Endothelial cell of umbilical vein (primary cell): ENCODE results near the gene ACTR8. TPM values are rescaled to one million over a fixed set of nuclear protein-coding genes. Genes with fewer than 3 reads are reported as not detected.

ENCODE experiments used
- BruUV-seq: library from RNA; stranded (reverse); fragments of 400-500 nt; replicated peaks from 2 replicates; lab custom pipeline; 2021; lab: Mats Ljungman, UMichigan
- CTCF ChIA-PET: fragments of 300-600, 350-600 bp; sonication (Branson Sonifier 250); formaldehyde crosslinking; loops from one replicate; lab custom pipeline; 2021; ENCODE audit warnings: antibody characterized with exemption, inconsistent platforms; lab: Charles Lee
- POLR2A ChIA-PET: fragments of 300-600, 350-600 bp; sonication (Branson Sonifier 250); formaldehyde crosslinking; loops from one replicate; lab custom pipeline; 2021; ENCODE audit warnings: antibody characterized with exemption, inconsistent platforms; lab: Charles Lee
- DNase-seq: peaks from one replicate; pipeline ENCODE4 v3.0.0-alpha.2; 2011; ENCODE audit warnings: low read depth, low spot score
- FAIRE-seq: peaks from 2 replicates; lab custom pipeline; 2011; peaks lifted over from hg19 to GRCh38; lab: Jason Lieb, UNC
- H2AFZ ChIP-seq: 2 replicates; pipeline ENCODE4 v1.6.0; 2012; ENCODE audit warnings: low read depth, low read length, control low read depth, inconsistent platforms
- H3K27ac ChIP-seq: 2 replicates; pipeline ENCODE4 v1.5.1; 2011; ENCODE audit warnings: low read depth, mild to moderate bottlenecking, control low read depth, low read length, moderate library complexity; ENCODE audit not compliant: insufficient read depth
- H3K27me3 ChIP-seq, 2 experiments: 2 replicates each; pipeline versions ENCODE4 v1.6.0 to v1.6.1; 2011; ENCODE audit warnings: low read length in 2 of 2, mixed read lengths in 1 of 2; ENCODE audit not compliant: control insufficient read depth in 2 of 2, insufficient read depth in 2 of 2
- H3K36me3 ChIP-seq, 2 experiments: 2 replicates in 1 of 2; 3 replicates in 1 of 2; pipeline ENCODE4 v1.5.1; 2011; ENCODE audit warnings: low read length in 2 of 2, mild to moderate bottlenecking in 1 of 2, moderate library complexity in 1 of 2; ENCODE audit not compliant: control insufficient read depth in 2 of 2, insufficient read depth in 2 of 2; ENCODE audit errors: extremely low read depth in 1 of 2
- H3K4me1 ChIP-seq: 3 replicates; pipeline ENCODE4 v1.5.1; 2011; ENCODE audit warnings: mild to moderate bottlenecking, low read length; ENCODE audit not compliant: control insufficient read depth, insufficient read depth; ENCODE audit errors: extremely low read depth
- H3K4me2 ChIP-seq: 2 replicates; pipeline ENCODE4 v1.6.1; 2011; ENCODE audit warnings: low read length, control low read depth, mixed read lengths; ENCODE audit not compliant: insufficient read depth
- H3K4me3 ChIP-seq, 3 experiments: fragments of 200-600 bp in 1 of 3; sonication (generic), shearing (Covaris generic) in 1 of 3; replicated peaks in 1 of 3; 2 replicates each; pipeline ENCODE4 v1.5.1; 2011 to 2016; ENCODE audit warnings: control low read depth in 3 of 3, low read length in 3 of 3, mild to moderate bottlenecking in 2 of 3, inconsistent platforms in 1 of 3, low read depth in 1 of 3, moderate library complexity in 1 of 3; ENCODE audit not compliant: insufficient read depth in 1 of 3
- H3K79me2 ChIP-seq: 2 replicates; pipeline ENCODE4 v1.6.0; 2012; ENCODE audit warnings: low read length, inconsistent platforms; ENCODE audit not compliant: control insufficient read depth, insufficient read depth
- H3K9ac ChIP-seq: replicated peaks from 2 replicates; pipeline ENCODE3; 2011; ENCODE audit warnings: low read length, control low read depth; ENCODE audit not compliant: insufficient read depth; ENCODE audit errors: extremely low read depth
- H3K9me1 ChIP-seq: replicated peaks from 3 replicates; pipeline ENCODE4 v1.6.0; 2011; ENCODE audit warnings: mild to moderate bottlenecking, low read length; ENCODE audit not compliant: control insufficient read depth, insufficient read depth; ENCODE audit errors: extremely low read depth
- H3K9me3 ChIP-seq: replicated peaks from 2 replicates; pipeline ENCODE4 v1.5.1; 2012; ENCODE audit warnings: low read length, inconsistent platforms; ENCODE audit not compliant: control insufficient read depth, insufficient read depth
- H4K20me1 ChIP-seq: replicated peaks from 2 replicates; pipeline ENCODE3; 2011; ENCODE audit warnings: mild to moderate bottlenecking, low read length; ENCODE audit not compliant: control insufficient read depth, insufficient read depth; ENCODE audit errors: extremely low read depth
- CTCF ChIP-seq, 2 donors: IDR thresholded peaks; 1 replicate in 1 of 2; 2 replicates in 1 of 2; pipeline ENCODE4 v1.5.1; 2011; ENCODE audit warnings: low read length in 2 of 2, mild to moderate bottlenecking in 2 of 2, moderate library complexity in 2 of 2, control low read depth in 1 of 2, inconsistent platforms in 1 of 2, low read depth in 1 of 2; ENCODE audit not compliant: insufficient read depth in 1 of 2; ENCODE audit errors: extremely low read depth in 1 of 2
- EZH2 ChIP-seq: IDR thresholded peaks from 2 replicates; pipeline ENCODE4 v1.6.1; 2012; ENCODE audit warnings: borderline replicate concordance, low read depth, mild to moderate bottlenecking, moderate library complexity, low read length, inconsistent platforms; ENCODE audit not compliant: severe bottlenecking
- FOS ChIP-seq: IDR thresholded peaks from 2 replicates; pipeline ENCODE4 v1.6.1; 2011; ENCODE audit warnings: mild to moderate bottlenecking, low read length, moderate library complexity, borderline replicate concordance; ENCODE audit not compliant: insufficient read depth
- GATA2 ChIP-seq: IDR thresholded peaks from 2 replicates; pipeline ENCODE4 v1.7.0; 2011; ENCODE audit warnings: low read depth, mild to moderate bottlenecking, moderate library complexity, mixed read lengths, low read length; ENCODE audit not compliant: insufficient read length, insufficient read depth
- JUN ChIP-seq: IDR thresholded peaks from 2 replicates; pipeline ENCODE4 v1.6.1; 2011; ENCODE audit warnings: borderline replicate concordance, low read depth; ENCODE audit not compliant: insufficient read length, insufficient read depth
- MYC ChIP-seq: IDR thresholded peaks from one replicate; pipeline ENCODE4 v1.6.1; 2011; ENCODE audit warnings: mild to moderate bottlenecking, low read depth, low read length
- POLR2A ChIP-seq: IDR thresholded peaks from 2 replicates; pipeline ENCODE4 v1.6.1; 2012; ENCODE audit warnings: low read depth, mild to moderate bottlenecking, control low read depth, low read length
- POLR2AphosphoS5 ChIP-seq: IDR thresholded peaks from 2 replicates; pipeline ENCODE4 v1.6.1; 2012; ENCODE audit warnings: low read depth, mild to moderate bottlenecking, control low read depth, low read length, moderate library complexity; ENCODE audit not compliant: insufficient read depth
- dilution Hi-C: fragments of 300-500 bp; cut with MboI; formaldehyde crosslinking; loops from one replicate; pipeline ENCODE4 v1.15.0; 2019; ENCODE audit warnings: low sequenced_read_pairs; ENCODE audit not compliant: extremely low pct_ligation_motif_present
- intact Hi-C: fragments of 100-400 bp; cut with micrococcal nuclease; formaldehyde crosslinking; loops from one replicate; pipeline ENCODE4 v1.10.0; 2022
- polyA plus RNA-seq, 4 experiments: library from polyadenylated mRNA; depleted of rRNA in 3 of 4; stranded (reverse) in 3 of 4; unstranded in 1 of 4; fragments of >200 nt; gene quantifications; 2 replicates each; pipeline versions ENCODE4 v1.2.1 to v1.2.3, GENCODE V29; 2011 to 2012; ENCODE audit warnings: missing spikeins in 1 of 4
- total RNA-seq: library from RNA; stranded (reverse); gene quantifications from 2 replicates; pipeline ENCODE4 v1.2.3, GENCODE V29; 2021
- TF ChIP-seq, protein P1 (sequence below): IDR thresholded peaks from 2 replicates; pipeline ENCODE4 v1.6.1; 2011; ENCODE audit not compliant: insufficient read depth, insufficient read length

ACTR8 gene
- total and polyA plus RNA-seq, 2 donors (not counting 3 experiments of a cell fraction or from before 2014, with no cell fraction given): 14.4 to 42.0 TPM

- Histone ChIP-seq H3K4me3 (no peak overlapping the region), H3K4me2 (no peak overlapping the region), H4K20me1 (no peaks in the 10 kb centered on the region), H2AFZ (no peak overlapping the region), H3K9me1 (no peaks in the 10 kb centered on the region), H3K36me3 (no peaks in the 10 kb centered on the region), H3K27ac (no peak overlapping the region), H3K9me3 (no peaks in the 10 kb centered on the region), H3K27me3 (no peaks in the 10 kb centered on the region), H3K4me1 (no peaks in the 10 kb centered on the region), H3K79me2 (no peaks in the 10 kb centered on the region), H3K9ac (no peak overlapping the region)
- ChIA-PET POLR2A (no interaction called here), CTCF (no interaction called here)
- no peak for TF ChIP-seq JUN
- TF ChIP-seq POLR2A: no peak
- no peak for TF ChIP-seq MYC
- TF ChIP-seq POLR2AphosphoS5: no peak
- DNase-seq: no peak
- dilution Hi-C loops (no loop called here), intact Hi-C loops (no loop called here)
- no TSS peak for BruUV-seq
- no peak for FAIRE-seq
Observed at GRCh38 chr3:53828581-53828980, 53.4 kb downstream of the ACTR8 start.

DNA sequence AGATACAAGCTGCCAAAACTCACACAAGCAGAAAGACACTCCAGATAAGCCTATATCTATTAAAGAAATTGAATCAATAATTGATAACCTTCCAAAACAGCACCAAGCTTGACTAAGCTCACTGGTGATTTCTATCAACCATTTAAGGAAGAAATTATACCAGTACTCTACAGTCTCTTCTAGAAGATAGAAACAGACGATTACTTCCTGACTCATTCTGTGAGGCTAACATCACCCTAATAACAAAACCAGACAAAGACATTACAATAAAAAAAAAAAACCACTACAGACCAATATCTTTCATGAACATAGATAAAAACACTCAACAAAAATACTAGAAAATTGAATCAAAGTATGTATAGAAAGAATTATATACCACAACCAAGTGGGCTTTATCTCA, 55.9 kb downstream of the ACTR8 start:
- no peak for FAIRE-seq

More for the DNA sequence above, 55.9 kb downstream of the ACTR8 start:
- no peak for DNase-seq
- Histone ChIP-seq H4K20me1 (no peaks in the 10 kb centered on the region), H3K36me3 (no peaks in the 10 kb centered on the region), H3K4me1 (no peaks in the 10 kb centered on the region), H3K9me3 (no peaks in the 10 kb centered on the region), H2AFZ (no peak overlapping the region), H3K27me3 (no peaks in the 10 kb centered on the region), H3K4me3 (no peak overlapping the region), H3K9me1 (no peaks in the 10 kb centered on the region), H3K79me2 (no peaks in the 10 kb centered on the region), H3K9ac (no peak overlapping the region), H3K27ac (no peak overlapping the region), H3K4me2 (no peak overlapping the region)
- ChIA-PET POLR2A (no interaction called here), CTCF (no interaction called here)
- no peak for TF ChIP-seq POLR2AphosphoS5
- TF ChIP-seq GATA2: no peak
- no peak for TF ChIP-seq MYC
- no peak for TF ChIP-seq FOS
- no peak for TF ChIP-seq CTCF (IDR thresholded peaks at IDR 0.05; ENCODE audit: extremely low read depth in 1 of 2, insufficient read depth in 1 of 2, low read depth in 1 of 2, low read length in 2 of 2)
- TF ChIP-seq JUN: no peak
- TF ChIP-seq, protein P1, sequence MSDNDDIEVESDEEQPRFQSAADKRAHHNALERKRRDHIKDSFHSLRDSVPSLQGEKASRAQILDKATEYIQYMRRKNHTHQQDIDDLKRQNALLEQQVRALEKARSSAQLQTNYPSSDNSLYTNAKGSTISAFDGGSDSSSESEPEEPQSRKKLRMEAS: no peak
- TF ChIP-seq EZH2: no peak
- TF ChIP-seq POLR2A: no peak
- no TSS peak for BruUV-seq
- dilution Hi-C loops: no loop called here
- intact Hi-C loops: no loop called here
